22Rv1 (cell line): ENCODE data around the gene C1orf35.

Experiments
- H3K27ac ChIP-seq: fragments of 450-650 bp; 2 replicates; pipeline ENCODE4 v1.5.1; 2017
- CTCF ChIP-seq: fragments of 450-650 bp; IDR thresholded peaks from 2 replicates; pipeline ENCODE4 v1.5.1; 2017; ENCODE audit warnings: mild to moderate bottlenecking
- ZFX ChIP-seq: fragments of 450-650 bp; IDR thresholded peaks from 2 replicates; pipeline ENCODE4 v1.6.1; 2017; ENCODE audit warnings: antibody characterized with exemption, borderline replicate concordance

Gene C1orf35

GRCh38 chr1:228149406-228150119, 46.4 kb upstream of the C1orf35 start, which contains the start of gene GJC2:
Gene GJC2, plus strand, starts transcription at chr1:228149930. Its CDS starts 7,829 bp downstream, at chr1:228157759.
- TF ChIP-seq CTCF, result no peak
- TF ChIP-seq ZFX, result no peak
- H3K27ac ChIP-seq, result no peak within 1 kb of the TSS

- no peak overlapping the region for H3K27ac ChIP-seq
- TF ChIP-seq ZFX, result no peak
- TF ChIP-seq CTCF, result no peak
These were observed 45.8 kb upstream of the C1orf35 start for GRCh38 chr1:228148935-228149405.

- TF ChIP-seq CTCF (no peak), ZFX (no peak)
- no peak overlapping the region for H3K27ac ChIP-seq
These were observed 45.2 kb upstream of the C1orf35 start for GRCh38 chr1:228148196-228148861.

GRCh38 chr1:228147768-228148167, 44.6 kb upstream of the C1orf35 start:
- H3K27ac ChIP-seq, result no peak overlapping the region
- TF ChIP-seq CTCF (no peak), ZFX (no peak)

GRCh38 chr1:228147151-228147693, 44.1 kb upstream of the C1orf35 start:
- TF ChIP-seq ZFX, result no peak
- no peak for TF ChIP-seq CTCF
- H3K27ac ChIP-seq, result no peak overlapping the region

- TF ChIP-seq CTCF (no peak), ZFX (no peak)
- H3K27ac ChIP-seq, result no peak overlapping the region
These were observed 43.5 kb upstream of the C1orf35 start for GRCh38 chr1:228146417-228147150.
